ENCODE data around the gene ICAM5.

Gene ICAM5

GRCh38 chr19:10339380-10339960 lies 49.7 kb downstream of the ICAM5 start, which contains the start of gene ICAM3:
TSS of gene ICAM3 (minus strand) at chr19:10339624. CDS start at chr19:10339614, 10 bp downstream.
- TF ChIP-seq REST (IDR thresholded peaks at IDR 0.05; ENCODE audit: insufficient read depth in 1 of 2, low read depth in 2 of 2, low read length in 2 of 2) (no peak), FOXP2 (optimal IDR thresholded peaks at IDR 0.05; ENCODE audit: borderline replicate concordance, extremely low read depth, extremely low read length, insufficient read depth) (no peak), TAF1 (IDR thresholded peaks at IDR 0.05; ENCODE audit: borderline replicate concordance, insufficient read depth, low read length) (no peak), POLR2AphosphoS5 (IDR thresholded peaks at IDR 0.05; ENCODE audit: low read depth, low read length) (no peak), SIN3A (IDR thresholded peaks at IDR 0.05; ENCODE audit: borderline replicate concordance, insufficient read depth, low read length) (no peak)

GRCh38 chr19:10339977-10340376 lies 50.2 kb downstream of the ICAM5 start:
- TF ChIP-seq TAF1 (IDR thresholded peaks at IDR 0.05; ENCODE audit: borderline replicate concordance, insufficient read depth, low read length) (no peak), FOXP2 (optimal IDR thresholded peaks at IDR 0.05; ENCODE audit: borderline replicate concordance, extremely low read depth, extremely low read length, insufficient read depth) (no peak), SIN3A (IDR thresholded peaks at IDR 0.05; ENCODE audit: borderline replicate concordance, insufficient read depth, low read length) (no peak), REST (IDR thresholded peaks at IDR 0.05; ENCODE audit: insufficient read depth in 1 of 2, low read depth in 2 of 2, low read length in 2 of 2) (no peak), POLR2AphosphoS5 (IDR thresholded peaks at IDR 0.05; ENCODE audit: low read depth, low read length) (no peak)

DNA sequence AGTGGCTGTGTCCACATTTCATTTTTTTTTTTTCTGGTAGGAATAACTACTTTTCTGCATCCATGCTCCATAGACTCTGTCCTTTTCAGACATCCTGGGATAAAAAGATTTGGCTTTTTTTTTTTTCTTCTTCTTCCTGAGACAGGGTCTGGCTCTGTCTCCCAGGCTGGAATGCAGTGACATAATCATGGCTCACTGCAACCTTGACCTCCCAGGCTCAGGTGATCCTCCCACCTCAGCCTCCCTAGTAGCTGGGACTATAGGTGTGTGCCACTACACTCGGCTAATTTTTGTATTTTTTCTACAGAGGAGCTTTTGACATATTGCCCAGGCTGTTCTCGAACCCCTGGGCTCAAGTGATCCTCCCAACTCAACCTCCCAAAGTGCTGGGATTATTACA lies 53.7 kb downstream of the ICAM5 start:
- TF ChIP-seq REST (IDR thresholded peaks at IDR 0.05; ENCODE audit: insufficient read depth in 1 of 2, low read depth in 2 of 2, low read length in 2 of 2) (no peak), FOXP2 (optimal IDR thresholded peaks at IDR 0.05; ENCODE audit: borderline replicate concordance, extremely low read depth, extremely low read length, insufficient read depth) (no peak), TAF1 (IDR thresholded peaks at IDR 0.05; ENCODE audit: borderline replicate concordance, insufficient read depth, low read length) (no peak), SIN3A (IDR thresholded peaks at IDR 0.05; ENCODE audit: borderline replicate concordance, insufficient read depth, low read length) (no peak), POLR2AphosphoS5 (IDR thresholded peaks at IDR 0.05; ENCODE audit: low read depth, low read length) (no peak)

DNA sequence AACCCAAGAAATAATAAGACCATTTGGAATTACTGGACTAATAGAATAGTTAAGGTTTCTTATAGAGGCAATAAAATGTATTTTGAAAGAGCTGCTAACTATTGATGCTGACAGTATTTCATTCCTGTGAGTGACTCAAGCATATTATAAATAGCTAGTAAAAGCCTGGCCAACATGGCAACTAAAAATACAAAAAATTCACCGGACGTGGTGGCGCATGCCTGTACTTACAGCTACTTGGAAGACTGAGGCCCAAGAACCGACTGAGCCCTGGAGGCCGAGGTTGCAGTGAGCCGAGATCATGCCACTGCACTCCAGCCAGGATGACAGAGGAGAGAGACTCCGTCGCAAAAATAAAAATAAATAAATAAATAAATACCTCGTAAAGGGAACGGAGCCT lies 55.0 kb downstream of the ICAM5 start:
- TF ChIP-seq REST (IDR thresholded peaks at IDR 0.05; ENCODE audit: insufficient read depth in 1 of 2, low read depth in 2 of 2, low read length in 2 of 2) (no peak), FOXP2 (optimal IDR thresholded peaks at IDR 0.05; ENCODE audit: borderline replicate concordance, extremely low read depth, extremely low read length, insufficient read depth) (no peak), POLR2AphosphoS5 (IDR thresholded peaks at IDR 0.05; ENCODE audit: low read depth, low read length) (no peak), TAF1 (IDR thresholded peaks at IDR 0.05; ENCODE audit: borderline replicate concordance, insufficient read depth, low read length) (no peak), SIN3A (IDR thresholded peaks at IDR 0.05; ENCODE audit: borderline replicate concordance, insufficient read depth, low read length) (no peak)

Measured in PFSK-1 (cell line).